Fibroblast of peridontal ligament (primary cell): ENCODE data around the gene CRYL1.

Experiments used
- DNase-seq: peaks from one replicate; pipeline ENCODE4 v3.0.0-alpha.2; 2010; ENCODE audit errors: extremely low read depth

CRYL1 gene, protein sequence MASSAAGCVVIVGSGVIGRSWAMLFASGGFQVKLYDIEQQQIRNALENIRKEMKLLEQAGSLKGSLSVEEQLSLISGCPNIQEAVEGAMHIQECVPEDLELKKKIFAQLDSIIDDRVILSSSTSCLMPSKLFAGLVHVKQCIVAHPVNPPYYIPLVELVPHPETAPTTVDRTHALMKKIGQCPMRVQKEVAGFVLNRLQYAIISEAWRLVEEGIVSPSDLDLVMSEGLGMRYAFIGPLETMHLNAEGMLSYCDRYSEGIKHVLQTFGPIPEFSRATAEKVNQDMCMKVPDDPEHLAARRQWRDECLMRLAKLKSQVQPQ

DNA sequence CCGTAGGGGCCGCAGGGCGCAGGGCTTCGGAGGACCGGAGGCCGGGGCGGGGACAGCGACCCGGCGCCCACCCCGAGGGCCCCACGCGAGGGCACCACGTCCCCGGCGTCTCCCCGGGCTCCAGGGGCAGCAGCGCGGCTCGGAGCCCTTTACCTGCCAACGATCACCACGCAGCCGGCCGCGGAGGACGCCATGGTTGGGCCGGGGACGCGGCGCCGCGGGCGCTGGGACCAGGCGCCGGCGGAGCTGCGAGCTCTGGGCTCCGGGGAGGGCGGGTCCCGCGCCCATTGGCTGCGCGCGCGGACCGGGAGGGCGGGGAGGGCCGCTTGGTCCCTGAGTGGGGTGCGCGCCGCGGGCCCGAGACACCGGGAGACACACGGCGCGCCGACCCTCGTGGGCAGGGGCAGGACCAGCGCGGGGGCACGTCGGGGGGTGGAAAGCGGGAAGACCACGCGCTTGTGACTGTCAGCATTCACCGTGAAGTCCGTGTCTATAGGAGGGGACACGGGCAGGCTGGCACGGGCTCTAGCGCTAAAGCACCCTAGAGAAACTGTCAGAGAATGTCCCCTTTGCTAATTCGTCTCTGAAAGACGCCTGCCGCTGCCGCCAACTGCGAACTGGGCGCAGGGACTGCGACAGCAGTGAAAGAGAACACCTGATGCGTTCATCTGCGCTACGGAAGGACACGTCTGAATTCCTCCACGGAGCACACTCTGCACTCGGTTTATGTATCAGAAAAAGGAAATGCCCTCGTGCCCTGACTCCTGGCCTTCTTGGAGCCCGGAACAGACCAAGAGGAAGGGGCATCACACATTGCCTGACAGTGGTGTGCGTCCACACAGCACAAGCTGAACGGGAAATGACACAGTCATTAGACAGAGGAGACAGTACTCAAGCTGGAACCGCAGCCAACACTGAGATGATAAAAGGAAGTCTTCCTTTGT is at the start of gene CRYL1:
Gene CRYL1, minus strand, starts transcription at position 257 of the 944 bp plus-strand sequence. Its CDS starts 63 bp downstream, at position 194.
- peak; percentile 33 for DNase-seq

DNA sequence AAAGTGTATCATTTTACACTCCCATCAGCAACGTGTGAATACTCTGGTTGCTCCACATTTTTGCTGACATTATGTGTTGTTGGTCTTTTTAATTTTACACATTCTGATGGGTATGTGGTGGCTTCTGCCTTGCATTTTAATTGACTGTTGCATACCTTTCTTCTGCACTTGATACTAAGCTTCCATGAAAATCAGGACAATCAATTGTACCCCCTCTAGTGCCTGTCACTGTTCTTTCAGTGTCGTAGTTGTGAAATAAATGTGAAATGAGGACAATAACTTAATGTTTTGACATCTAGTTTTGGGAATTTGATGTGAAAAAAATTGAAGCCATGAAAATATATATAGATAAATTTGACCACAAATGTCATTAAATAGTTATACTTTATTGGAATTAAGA is 48.0 kb upstream of the CRYL1 start:
- no peak for DNase-seq

GRCh38 chr13:20573186-20573585 is 47.5 kb upstream of the CRYL1 start:
- DNase-seq = no peak

- DNase-seq = no peak
Measured at GRCh38 chr13:20571676-20572075, 46.0 kb upstream of the CRYL1 start.

DNA sequence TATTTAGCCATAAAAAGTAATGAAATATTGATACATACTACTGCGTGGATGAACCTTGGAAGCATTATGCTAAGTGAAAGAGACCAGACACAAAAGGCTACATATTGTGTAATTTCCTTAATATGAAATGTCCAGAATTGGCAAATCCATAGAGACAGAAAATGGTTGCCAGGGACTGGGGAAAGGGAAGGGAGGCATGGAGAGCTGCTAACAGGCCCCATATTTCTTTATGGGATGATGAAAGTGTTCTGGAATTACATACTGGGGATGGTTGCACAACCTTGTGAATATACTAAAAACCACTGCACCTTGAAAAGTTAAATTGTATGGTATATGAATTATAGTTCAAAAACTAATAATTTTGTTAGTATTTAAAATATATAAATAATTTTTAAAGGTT is 44.9 kb upstream of the CRYL1 start:
- DNase-seq = peak; percentile 48

DNA sequence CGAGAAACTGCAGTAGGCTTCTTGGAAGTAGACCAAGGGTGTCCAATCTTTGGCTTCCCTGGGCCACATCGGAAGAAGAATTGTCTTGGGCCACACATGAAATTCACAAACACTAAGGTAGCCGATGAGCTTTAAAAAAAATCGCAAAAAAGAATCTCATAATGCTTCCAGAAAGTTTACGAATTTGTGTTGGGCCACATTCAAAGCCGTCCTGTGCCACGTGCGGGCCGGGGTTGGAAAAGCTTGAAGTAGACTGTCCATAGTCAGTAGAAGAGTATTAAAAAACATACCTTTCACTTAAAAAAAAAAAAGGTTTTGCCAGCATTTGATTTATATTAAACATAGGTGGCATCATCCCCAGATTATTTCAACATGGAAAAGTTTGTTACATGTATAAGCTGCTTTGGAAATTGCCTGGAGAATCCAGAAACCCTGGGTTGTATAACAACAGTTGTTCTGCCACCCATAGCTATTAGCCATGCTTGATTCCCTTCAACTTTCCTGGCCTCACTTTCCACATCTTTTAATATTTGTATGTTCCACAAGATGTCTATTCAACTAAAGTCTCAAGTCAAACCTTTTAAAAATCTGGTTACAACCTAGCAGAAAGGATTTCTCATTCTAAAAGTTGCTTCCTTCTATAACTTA is 42.3 kb upstream of the CRYL1 start:
- peak; percentile 22 for DNase-seq

- DNase-seq = peak; percentile 73
Measured at GRCh38 chr13:20566898-20567874, 41.5 kb upstream of the CRYL1 start, which contains the start of gene IFT88. Gene IFT88, plus strand, starts transcription at chr13:20567157. Its CDS starts 7,229 bp downstream, at chr13:20574386.

- no peak for DNase-seq
Measured at GRCh38 chr13:20566468-20566897, 40.8 kb upstream of the CRYL1 start.

GRCh38 chr13:20565115-20565736 is 39.6 kb upstream of the CRYL1 start:
- DNase-seq = no peak

DNA sequence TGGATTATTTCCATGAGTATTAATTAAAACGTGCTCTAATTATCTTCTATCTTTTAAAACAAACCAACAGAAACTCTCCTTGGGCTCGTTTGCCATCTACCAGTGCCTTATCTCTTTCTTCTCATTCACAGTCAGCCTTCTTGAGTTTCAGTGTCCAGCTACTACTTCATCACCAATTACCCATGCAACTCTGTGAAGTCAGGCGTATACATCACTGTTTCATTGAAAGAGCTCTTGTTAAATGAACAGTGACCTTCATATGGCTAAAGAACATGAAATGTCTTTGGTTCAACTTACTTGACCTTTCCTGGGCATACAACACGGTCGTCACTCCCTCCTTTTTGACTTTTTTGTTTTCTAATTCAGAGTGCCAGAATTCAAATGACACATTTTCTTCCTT is 36.1 kb upstream of the CRYL1 start:
- no peak for DNase-seq

DNA sequence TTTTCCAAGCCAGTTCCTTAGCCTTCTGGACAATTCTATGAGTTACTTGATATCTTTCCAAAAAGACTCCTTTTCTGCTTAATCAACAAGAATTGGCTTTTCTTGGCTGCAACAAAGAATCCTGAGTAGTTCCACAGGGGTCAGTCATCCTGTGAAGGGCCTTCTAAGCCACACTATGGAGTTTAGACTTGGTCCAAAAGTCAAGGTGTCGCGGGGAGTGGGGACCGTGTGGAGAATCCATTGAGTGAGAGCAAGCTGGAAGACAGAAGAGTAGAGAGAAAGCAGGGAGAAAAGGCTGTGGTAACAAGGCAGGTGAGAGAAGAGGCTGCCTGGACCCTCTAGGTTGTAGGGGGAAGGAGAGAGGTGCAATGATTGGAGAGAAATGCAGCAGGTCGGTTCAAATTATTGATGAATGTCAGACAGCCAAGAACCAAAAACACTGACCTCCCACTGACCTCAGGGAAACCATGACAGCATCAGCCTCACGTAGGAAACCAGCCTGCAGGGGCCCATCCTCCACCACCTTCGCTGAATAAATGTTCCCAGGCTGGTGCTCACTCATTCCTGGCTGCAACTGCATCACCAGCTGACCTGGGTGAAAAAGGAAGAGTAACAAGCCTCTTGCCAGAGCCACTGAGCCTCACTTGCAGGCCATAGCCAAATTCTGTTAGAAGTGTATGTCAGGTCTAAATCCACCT is 34.2 kb upstream of the CRYL1 start:
- DNase-seq = no peak

GRCh38 chr13:20558982-20559381 is 33.3 kb upstream of the CRYL1 start:
- DNase-seq = no peak

DNA sequence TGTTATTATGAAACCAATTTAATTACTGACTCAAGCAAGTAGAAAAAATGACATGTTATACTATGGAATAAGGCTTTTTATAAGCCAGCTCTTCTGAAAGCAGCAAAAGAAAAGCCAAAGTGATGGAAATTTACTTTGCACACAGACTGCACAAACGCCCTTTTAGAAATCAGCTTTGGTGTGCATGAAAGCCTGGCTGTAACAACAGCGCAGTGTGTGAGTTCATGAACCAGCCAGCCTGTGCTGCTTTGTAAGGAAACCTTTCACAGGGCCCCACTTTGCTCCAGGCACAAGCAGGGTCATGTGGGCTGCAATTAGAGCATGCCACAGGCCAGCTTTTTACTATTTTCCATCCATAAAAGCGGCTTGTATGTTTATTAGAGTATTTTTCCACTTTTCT is 27.7 kb upstream of the CRYL1 start:
- peak; percentile 22 for DNase-seq

DNA sequence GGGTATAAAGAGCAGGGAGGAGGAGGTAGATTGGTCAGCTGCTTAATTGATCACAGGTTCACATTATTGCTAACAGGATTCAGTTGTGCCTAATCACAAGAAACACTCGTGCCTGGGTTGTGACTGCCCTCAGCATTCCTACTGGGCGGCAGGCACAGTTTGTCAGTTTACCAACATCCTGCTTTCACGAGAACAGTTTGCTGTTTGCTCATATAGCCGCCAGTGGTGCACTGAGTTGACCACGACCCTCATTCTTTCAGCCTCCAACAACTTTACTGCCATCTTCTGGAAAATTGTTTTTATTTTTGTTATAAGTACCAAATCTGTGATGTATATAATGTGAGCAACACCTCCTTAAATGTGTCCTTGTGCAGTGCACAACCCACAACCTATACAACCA is 25.1 kb upstream of the CRYL1 start:
- no peak for DNase-seq

GRCh38 chr13:20547479-20547908 is 21.8 kb upstream of the CRYL1 start:
- DNase-seq = no peak

- DNase-seq = no peak
Measured at GRCh38 chr13:20546556-20546955, 20.9 kb upstream of the CRYL1 start.

GRCh38 chr13:20544201-20544923 is 18.7 kb upstream of the CRYL1 start:
- no peak for DNase-seq

DNA sequence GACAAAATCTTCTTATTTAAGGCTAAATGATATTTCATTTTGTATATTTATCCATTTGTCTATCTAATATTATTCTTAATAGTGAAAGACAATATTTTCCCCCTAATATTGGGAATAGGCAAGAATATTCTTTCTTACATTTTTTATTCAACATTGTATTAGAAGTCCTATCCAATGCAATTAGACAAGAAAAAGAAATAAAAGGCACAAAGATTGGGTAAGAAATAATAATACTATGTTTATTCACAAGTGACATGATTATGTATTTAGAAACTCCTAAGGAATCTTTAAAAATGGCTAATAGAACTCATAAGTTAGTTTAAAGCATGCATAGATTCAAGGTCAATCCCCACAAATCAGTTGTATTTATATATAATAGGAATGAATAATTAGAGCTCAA is 11.3 kb upstream of the CRYL1 start:
- no peak for DNase-seq

GRCh38 chr13:20534038-20534608 is 8.5 kb upstream of the CRYL1 start:
- DNase-seq = no peak
